Measurements from ENCODE around the gene AKT1S1.

- no peak for TF ChIP-seq GATA2 (IDR thresholded peaks at IDR 0.05; ENCODE audit: low read depth, low read length)
- TF ChIP-seq GATA3 (IDR thresholded peaks at IDR 0.05; ENCODE audit: low read depth, low read length) = no peak
Measured at GRCh38 chr19:49829721-49830120, 47.4 kb downstream of the AKT1S1 start.
